OCI-LY1 (cell line): Measurements from ENCODE around the gene KCNN2.

Source experiments
- CTCF ChIP-seq: fragments of 200-600 bp; sonication (generic), shearing (Covaris generic); IDR thresholded peaks from 2 replicates; pipeline ENCODE4 v1.5.1; 2017; ENCODE audit warnings: mild to moderate bottlenecking, antibody characterized with exemption, low read length, moderate library complexity, mixed read lengths
- EZH2 ChIP-seq: fragments of 200-600 bp; sonication (generic), shearing (Covaris generic); IDR thresholded peaks from 2 replicates; pipeline ENCODE4 v1.8.0; 2017; ENCODE audit warnings: borderline replicate concordance, mixed run types, mild to moderate bottlenecking, antibody characterized with exemption, low read length, moderate library complexity, mixed read lengths

GRCh38 chr5:114437936-114438335 is 76.1 kb downstream of the KCNN2 start:
- TF ChIP-seq CTCF (no peak), EZH2 (no peak)
